OCI-LY1 (cell line): ENCODE results near the gene TSN.
A peak's percentile ranks its signal among the peaks of the same experiment; 100 is the strongest.

Source experiments
- H2AFZ ChIP-seq: fragments of 200-600 bp; sonication (generic), shearing (Covaris generic); 2 replicates; pipeline ENCODE4 v1.6.0; 2014; ENCODE audit warnings: antibody characterized with exemption, mild to moderate bottlenecking, low read length
- H3F3A ChIP-seq: fragments of 200-600 bp; sonication (generic), shearing (Covaris generic); 2 replicates; pipeline ENCODE4 v1.6.0; 2014; ENCODE audit warnings: mild to moderate bottlenecking, antibody characterized with exemption, low read length, moderate library complexity; ENCODE audit not compliant: insufficient read depth
- H3K27ac ChIP-seq: fragments of 200-600 bp; sonication (generic); 2 replicates; pipeline ENCODE4 v1.5.1; 2014; ENCODE audit warnings: low read length, mixed run types, mild to moderate bottlenecking, low read depth; ENCODE audit not compliant: poor library complexity, severe bottlenecking
- H3K27me3 ChIP-seq: fragments of 200-600 bp; sonication (generic); 2 replicates; pipeline ENCODE4 v1.6.0; 2014; ENCODE audit warnings: antibody characterized with exemption, mild to moderate bottlenecking, low read length, moderate library complexity; ENCODE audit not compliant: insufficient read depth
- H3K36me3 ChIP-seq: fragments of 200-600 bp; sonication (generic); 2 replicates; pipeline ENCODE4 v1.6.1; 2014; ENCODE audit warnings: mild to moderate bottlenecking, antibody characterized with exemption, low read length, moderate library complexity, mixed read lengths; ENCODE audit not compliant: insufficient read depth
- H3K4me1 ChIP-seq: fragments of 200-600 bp; sonication (generic); 2 replicates; pipeline ENCODE4 v1.5.1; 2014; ENCODE audit warnings: mild to moderate bottlenecking, low read length, moderate library complexity; ENCODE audit not compliant: insufficient read depth, severe bottlenecking
- H3K4me2 ChIP-seq: fragments of 200-600 bp; sonication (generic), shearing (Covaris generic); 2 replicates; pipeline ENCODE4 v1.6.1; 2014; ENCODE audit warnings: low read length
- H3K4me3 ChIP-seq: fragments of 200-600 bp; sonication (generic); 2 replicates; pipeline ENCODE4 v1.5.1; 2014; ENCODE audit warnings: low read length, low read depth, mild to moderate bottlenecking, mixed read lengths; ENCODE audit not compliant: poor library complexity, severe bottlenecking
- H3K79me2 ChIP-seq: fragments of 200-600 bp; shearing (Covaris generic); 2 replicates; pipeline ENCODE4 v1.6.1; 2016; ENCODE audit warnings: mixed run types, low read length, mixed read lengths; ENCODE audit not compliant: insufficient read depth
- H3K9ac ChIP-seq: fragments of 200-600 bp; sonication (generic), shearing (Covaris generic); 2 replicates; pipeline ENCODE4 v1.6.1; 2014; ENCODE audit warnings: mild to moderate bottlenecking, low read length, mixed read lengths
- H3K9me2 ChIP-seq: fragments of 200-600 bp; sonication (generic), shearing (Covaris generic); 2 replicates; pipeline ENCODE4 v1.6.1; 2014; ENCODE audit warnings: low read depth, mild to moderate bottlenecking, low read length, mixed read lengths
- H3K9me3 ChIP-seq: fragments of 200-600 bp; shearing (Covaris generic); 2 replicates; pipeline ENCODE4 v1.6.1; 2014; ENCODE audit warnings: low read length, mixed read lengths
- H4K20me1 ChIP-seq: fragments of 200-600 bp; sonication (generic), shearing (Covaris generic); 2 replicates; pipeline ENCODE4 v1.6.0; 2016; ENCODE audit warnings: mild to moderate bottlenecking, low read length; ENCODE audit not compliant: insufficient read depth
- CTCF ChIP-seq: fragments of 200-600 bp; sonication (generic), shearing (Covaris generic); IDR thresholded peaks from 2 replicates; pipeline ENCODE4 v1.5.1; 2017; ENCODE audit warnings: mild to moderate bottlenecking, antibody characterized with exemption, low read length, moderate library complexity, mixed read lengths
- EZH2 ChIP-seq: fragments of 200-600 bp; sonication (generic), shearing (Covaris generic); IDR thresholded peaks from 2 replicates; pipeline ENCODE4 v1.8.0; 2017; ENCODE audit warnings: borderline replicate concordance, mixed run types, mild to moderate bottlenecking, antibody characterized with exemption, low read length, moderate library complexity, mixed read lengths

The TSN gene

GRCh38 chr2:121793816-121794215 lies 38.4 kb downstream of the TSN start:
- Histone ChIP-seq H3K4me1 (peaks cover 54% of the 10 kb centered on the region), H3K4me2 (no peak overlapping the region), H3K27ac (peak overlapping the region; percentile 79), H3K9me3 (no peaks in the 10 kb centered on the region), H3K9ac (no peak overlapping the region), H3K27me3 (no peaks in the 10 kb centered on the region), H4K20me1 (no peaks in the 10 kb centered on the region), H3K79me2 (no peaks in the 10 kb centered on the region), H3K36me3 (no peaks in the 10 kb centered on the region), H3F3A (no peaks in the 10 kb centered on the region), H3K9me2 (no peaks in the 10 kb centered on the region), H2AFZ (no peak overlapping the region), H3K4me3 (no peak overlapping the region)
- TF ChIP-seq CTCF (no peak), EZH2 (no peak)

- Histone ChIP-seq H3K27me3 (no peaks in the 10 kb centered on the region), H4K20me1 (no peaks in the 10 kb centered on the region), H3K4me1 (peaks cover 54% of the 10 kb centered on the region), H3K4me3 (no peak overlapping the region), H3K27ac (peak overlapping the region; percentile 79), H3K79me2 (no peaks in the 10 kb centered on the region), H3K4me2 (no peak overlapping the region), H3K9me2 (no peaks in the 10 kb centered on the region), H3K9ac (no peak overlapping the region), H3K36me3 (no peaks in the 10 kb centered on the region), H2AFZ (no peak overlapping the region), H3K9me3 (no peaks in the 10 kb centered on the region), H3F3A (no peaks in the 10 kb centered on the region)
- TF ChIP-seq CTCF, result no peak
- TF ChIP-seq EZH2, result no peak
Measured at GRCh38 chr2:121794233-121794632, 38.8 kb downstream of the TSN start.

GRCh38 chr2:121796239-121796638 lies 40.8 kb downstream of the TSN start:
- no peaks in the 10 kb centered on the region for H3K9me3 ChIP-seq
- H3K79me2 ChIP-seq, result no peaks in the 10 kb centered on the region
- H3K27me3 ChIP-seq, result no peaks in the 10 kb centered on the region
- H3K27ac ChIP-seq, result peak overlapping the region; percentile 60
- H3K9me2 ChIP-seq, result no peaks in the 10 kb centered on the region
- TF ChIP-seq CTCF (no peak), EZH2 (no peak)
- H3K4me1 ChIP-seq, result peaks cover 42% of the 10 kb centered on the region
- H3K9ac ChIP-seq, result no peak overlapping the region
- no peak overlapping the region for H2AFZ ChIP-seq
- H3F3A ChIP-seq, result no peaks in the 10 kb centered on the region
- H4K20me1 ChIP-seq, result no peaks in the 10 kb centered on the region
- H3K36me3 ChIP-seq, result no peaks in the 10 kb centered on the region
- H3K4me2 ChIP-seq, result no peak overlapping the region
- H3K4me3 ChIP-seq, result no peak overlapping the region
